HG02840 (cell line): ENCODE data around the gene DBNDD2.

ENCODE experiments used
- ATAC-seq: cut with Tn5 transposase; IDR thresholded peaks from one replicate; pipeline ENCODE4 v1.9.1; 2021; ENCODE audit warnings: mild to moderate bottlenecking, moderate library complexity, moderate number of reproducible peaks; ENCODE audit not compliant: unreplicated experiment, low FRiP score

DBNDD2 gene

GRCh38 chr20:45377269-45377668, 30.8 kb upstream of the DBNDD2 start:
- no peak for ATAC-seq

- ATAC-seq: no peak
Measured at GRCh38 chr20:45378191-45378590, 29.9 kb upstream of the DBNDD2 start, which contains the start of gene TP53TG5. Gene TP53TG5 (minus strand): TSS chr20:45378325. CDS start chr20:45378236, 89 bp downstream.

GRCh38 chr20:45387274-45387673, 20.8 kb upstream of the DBNDD2 start:
- no peak for ATAC-seq

GRCh38 chr20:45390931-45391330, 17.2 kb upstream of the DBNDD2 start:
- ATAC-seq: no peak

GRCh38 chr20:45391559-45391958, 16.5 kb upstream of the DBNDD2 start:
- ATAC-seq: no peak

GRCh38 chr20:45392733-45393132, 15.4 kb upstream of the DBNDD2 start:
- ATAC-seq: no peak

GRCh38 chr20:45394221-45395113, 13.6 kb upstream of the DBNDD2 start:
- no peak for ATAC-seq

- ATAC-seq: no peak
Measured at GRCh38 chr20:45395114-45395415, 13.0 kb upstream of the DBNDD2 start.

GRCh38 chr20:45399018-45399417, 9.1 kb upstream of the DBNDD2 start:
- ATAC-seq: no peak

- ATAC-seq: no peak
Measured at GRCh38 chr20:45400346-45401031, 7.6 kb upstream of the DBNDD2 start.

GRCh38 chr20:45402946-45403345, 5.1 kb upstream of the DBNDD2 start:
- ATAC-seq: no peak

GRCh38 chr20:45404438-45404837, 3.7 kb upstream of the DBNDD2 start:
- ATAC-seq: no peak

GRCh38 chr20:45405571-45406259, 2.4 kb upstream of the DBNDD2 start:
- ATAC-seq: no peak

GRCh38 chr20:45406260-45407066, 1.6 kb upstream of the DBNDD2 start:
- ATAC-seq: no peak

- no peak for ATAC-seq
Measured at GRCh38 chr20:45407067-45407745, 883 bp upstream of the DBNDD2 start.

GRCh38 chr20:45408646-45409213, 641 bp downstream of the DBNDD2 start:
- no peak for ATAC-seq

GRCh38 chr20:45409521-45410272, 1.6 kb downstream of the DBNDD2 start:
- no peak for ATAC-seq

- no peak for ATAC-seq
Measured at GRCh38 chr20:45410887-45411286, 2.8 kb downstream of the DBNDD2 start.

GRCh38 chr20:45412653-45413052, 4.6 kb downstream of the DBNDD2 start:
- ATAC-seq: no peak
